ENCODE results near the gene TBL3.
"Not testable (repeated sequence)": the region's sequence is repeated elsewhere in the genome, so short reads cannot be mapped to it uniquely, and the experiment has no call there.

The TBL3 gene

DNA sequence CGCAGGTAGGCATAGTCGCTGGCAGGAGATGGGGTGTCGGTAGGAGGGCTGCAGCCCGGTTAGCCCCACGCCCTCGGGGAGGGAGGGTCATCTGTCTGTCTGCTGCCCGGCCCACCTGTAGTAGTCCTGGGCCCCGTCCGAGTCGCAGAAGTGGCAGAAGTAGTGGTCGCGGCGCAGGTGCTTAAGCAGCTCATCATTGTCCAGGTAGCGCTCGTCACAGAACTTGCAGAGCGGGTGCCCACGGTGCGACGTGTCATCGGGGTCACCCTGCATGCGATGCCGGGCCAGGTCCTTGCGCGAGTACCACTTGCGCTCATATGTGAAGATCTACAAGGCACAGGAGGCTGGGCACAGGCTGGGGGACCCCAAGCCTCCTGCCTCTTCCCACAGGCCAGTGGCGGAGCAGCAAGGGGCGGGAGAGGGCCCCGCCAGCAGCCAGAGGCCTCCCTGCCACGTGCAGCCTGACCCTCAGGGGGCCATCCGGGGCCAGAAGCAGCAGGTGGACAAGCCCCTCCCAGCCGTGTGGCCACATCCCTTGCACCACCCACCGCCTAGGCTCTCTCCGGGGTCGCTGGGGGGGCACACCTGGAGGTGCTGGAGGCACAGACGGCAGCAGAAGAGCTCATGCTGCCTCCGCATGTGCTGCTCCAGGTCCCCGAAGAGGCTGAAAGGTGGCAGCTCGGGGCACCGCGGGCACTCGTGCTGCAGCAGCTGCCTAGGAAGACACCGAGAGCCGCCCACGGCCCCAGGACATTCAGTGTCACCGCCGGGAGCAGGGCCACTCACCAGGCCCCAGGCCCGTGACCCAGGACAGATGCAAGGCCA, 30.8 kb downstream of the TBL3 start:
- DNase-seq = no peak

DNA sequence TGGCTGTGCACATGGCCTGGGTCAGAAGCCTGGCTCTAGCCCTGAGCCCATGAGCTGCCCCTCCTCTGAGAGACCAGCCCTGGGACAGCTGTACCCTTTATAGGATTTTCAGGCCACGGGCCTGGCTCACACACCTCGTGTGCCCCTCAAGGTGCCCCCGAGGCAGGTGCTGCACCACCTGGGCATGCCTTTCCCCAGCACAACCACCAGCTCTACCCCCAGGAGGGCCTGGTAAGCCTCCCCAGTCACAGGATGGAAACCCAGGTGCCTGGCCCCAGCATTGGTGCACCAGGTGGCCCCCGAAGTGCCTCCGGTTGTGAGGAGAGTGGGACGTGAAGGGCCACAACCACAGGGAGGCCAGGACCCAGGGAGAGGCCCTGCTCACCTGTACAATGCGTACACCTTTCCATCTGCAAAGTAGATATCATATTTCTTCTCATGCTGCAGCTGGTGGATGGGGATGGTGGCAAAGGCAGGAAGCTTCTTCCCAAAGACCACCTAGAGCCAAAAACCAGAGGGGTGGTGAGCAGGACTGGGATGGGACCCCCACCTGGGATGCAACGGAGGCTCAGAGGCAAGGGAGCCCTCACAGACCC, 31.5 kb downstream of the TBL3 start:
- DNase-seq = no peak

DNA sequence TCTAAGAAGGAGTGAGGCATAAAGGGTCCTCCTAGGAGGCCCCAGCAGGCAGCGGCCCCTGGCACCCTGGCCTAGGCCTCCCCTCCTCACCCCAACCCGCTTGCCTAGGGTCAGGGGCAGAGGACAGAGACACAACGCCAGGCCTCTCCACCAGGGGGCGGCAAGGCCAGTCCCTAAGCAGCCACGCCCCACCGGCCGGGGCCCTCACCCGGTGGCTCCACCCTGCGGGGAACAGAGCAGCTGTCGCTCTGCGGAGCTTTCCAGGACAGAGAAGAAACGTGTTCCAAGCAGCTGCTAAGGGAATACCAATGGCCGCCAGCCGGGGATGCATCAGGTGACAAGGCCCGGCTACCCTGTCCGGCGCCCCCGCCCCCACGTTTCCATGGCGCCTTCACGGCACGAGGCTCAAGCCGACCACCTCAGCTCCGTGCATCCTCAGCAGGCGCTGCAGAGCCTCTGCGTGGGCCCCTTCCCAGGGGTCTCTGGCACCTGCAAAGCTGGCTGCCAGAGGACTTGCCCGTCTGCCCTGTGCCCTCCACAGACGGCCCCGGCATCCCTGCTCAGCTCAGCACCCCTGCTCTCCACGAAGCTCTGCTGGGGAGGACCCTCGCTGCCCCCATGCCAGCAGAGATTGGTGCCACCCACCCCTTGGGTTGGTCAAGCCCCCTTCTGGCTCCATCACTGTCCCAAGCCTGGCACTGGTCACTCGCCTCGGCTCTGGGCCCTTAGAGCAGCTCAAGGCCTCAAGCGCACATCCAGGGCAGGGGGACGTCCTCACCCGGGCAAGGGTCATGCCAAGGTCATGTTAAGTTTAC, 32.2 kb downstream of the TBL3 start:
- peak; percentile 97 for DNase-seq

DNA sequence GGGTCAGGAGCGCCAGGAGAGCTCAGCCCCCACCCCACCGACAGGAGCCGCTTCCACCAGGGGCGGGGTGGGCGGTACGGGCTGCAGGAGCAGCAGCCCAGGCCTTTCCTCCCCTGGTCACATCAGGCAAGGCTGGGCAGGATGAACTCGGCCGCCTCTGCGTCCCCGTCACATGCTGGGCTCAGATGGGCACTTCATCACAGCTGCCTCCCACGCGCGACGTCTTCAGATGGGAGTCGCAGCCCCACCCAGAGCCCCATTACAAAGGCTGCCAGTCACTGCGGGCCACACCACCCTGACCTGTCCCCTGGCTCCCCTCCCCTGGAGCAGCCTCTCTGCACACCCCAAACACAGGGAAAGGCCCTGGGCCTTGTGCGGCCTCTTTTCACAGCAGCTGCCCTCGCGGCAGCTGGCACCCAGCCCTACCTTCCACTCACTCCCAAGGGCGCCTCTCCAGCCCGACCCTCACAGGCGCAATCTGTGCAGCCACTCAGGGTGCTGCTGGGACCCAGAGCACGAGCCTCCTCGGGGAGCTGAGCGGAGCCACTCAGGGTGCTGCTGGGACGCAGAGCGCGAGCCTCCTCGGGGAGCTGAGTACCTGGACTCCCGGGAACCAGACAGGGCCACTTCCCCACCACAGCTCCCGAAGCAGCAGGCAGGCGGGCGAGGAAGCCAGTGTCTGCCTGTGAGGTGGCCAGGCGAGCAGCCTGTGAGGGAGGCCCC, 33.1 kb downstream of the TBL3 start:
- peak; percentile 45 for DNase-seq

DNA sequence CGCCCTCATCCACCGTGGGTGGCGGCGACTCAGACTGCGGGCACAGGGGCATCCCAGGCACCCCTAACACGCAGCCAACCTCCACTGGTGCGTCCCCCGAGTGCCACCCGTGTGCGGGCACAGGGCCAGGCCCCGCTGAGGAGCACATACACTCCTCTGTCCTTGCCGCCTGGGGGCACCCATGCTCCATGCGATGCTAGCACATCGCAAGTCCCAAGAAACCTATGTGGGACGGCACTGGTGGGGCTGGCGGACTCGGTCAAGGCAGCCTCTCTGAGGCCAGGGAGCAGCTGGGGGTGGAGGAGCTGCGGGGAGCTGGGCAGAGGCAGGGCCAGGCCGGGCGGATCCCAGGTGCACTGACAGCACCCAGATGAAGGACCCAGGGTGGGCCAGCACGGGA, 33.8 kb downstream of the TBL3 start:
- no peak for DNase-seq

DNA sequence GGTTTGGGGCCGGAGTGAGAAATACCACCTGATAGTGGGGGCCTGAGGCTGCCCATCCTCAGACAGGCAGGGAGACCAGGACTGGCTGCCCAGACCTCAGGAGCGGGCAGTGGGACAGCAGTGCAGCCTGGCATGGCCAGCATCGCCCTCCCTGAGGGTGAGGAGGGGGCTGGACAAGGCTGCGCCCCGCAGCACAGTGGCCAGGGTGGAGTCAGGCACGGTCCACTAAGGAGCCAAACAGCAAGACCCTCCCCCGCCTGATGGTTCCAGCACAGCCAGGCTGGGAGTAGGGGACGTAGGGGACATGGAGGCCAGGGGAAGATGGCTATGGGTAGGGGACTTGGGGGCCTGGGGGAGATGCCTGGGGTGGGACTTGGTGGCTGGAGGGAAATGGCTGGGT, 34.5 kb downstream of the TBL3 start:
- no peak for DNase-seq

DNA sequence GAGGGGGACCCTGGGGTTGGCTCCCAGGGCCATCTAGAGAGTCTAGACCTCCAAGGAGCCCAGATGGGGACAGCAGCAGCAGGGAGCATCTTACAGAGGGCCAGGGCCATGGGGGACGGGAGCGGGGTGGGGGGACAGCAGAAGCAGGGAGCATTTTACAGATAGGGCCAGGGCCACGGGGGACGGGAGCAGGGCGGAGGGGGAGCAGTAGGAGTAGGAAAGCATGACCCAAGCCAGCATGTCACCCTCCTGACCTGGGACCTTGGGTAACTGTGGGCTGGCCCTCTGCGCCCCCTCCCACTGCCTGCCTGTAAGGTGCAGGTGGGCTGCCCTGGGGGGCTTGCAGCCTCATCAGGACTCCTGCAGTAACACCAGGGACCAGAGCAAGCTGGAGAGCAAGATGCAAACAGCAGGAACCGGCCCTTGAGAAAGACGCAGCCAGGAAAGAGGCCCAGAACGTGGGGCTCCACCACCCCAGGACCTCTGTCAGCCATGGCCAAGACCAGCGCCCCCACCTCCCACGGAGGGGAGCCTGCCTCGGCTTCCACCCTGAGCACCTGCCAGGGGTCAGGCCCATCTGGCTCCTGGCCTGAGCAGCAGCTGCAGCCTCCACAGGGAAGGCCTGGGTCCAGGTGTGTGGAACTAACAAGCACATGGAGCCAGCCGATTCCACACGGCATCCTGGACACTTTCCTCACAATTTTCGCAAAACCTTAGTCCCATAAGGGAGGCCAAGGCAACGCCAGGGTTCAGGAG, 35.4 kb downstream of the TBL3 start:
- DNase-seq = peak; percentile 25

DNA sequence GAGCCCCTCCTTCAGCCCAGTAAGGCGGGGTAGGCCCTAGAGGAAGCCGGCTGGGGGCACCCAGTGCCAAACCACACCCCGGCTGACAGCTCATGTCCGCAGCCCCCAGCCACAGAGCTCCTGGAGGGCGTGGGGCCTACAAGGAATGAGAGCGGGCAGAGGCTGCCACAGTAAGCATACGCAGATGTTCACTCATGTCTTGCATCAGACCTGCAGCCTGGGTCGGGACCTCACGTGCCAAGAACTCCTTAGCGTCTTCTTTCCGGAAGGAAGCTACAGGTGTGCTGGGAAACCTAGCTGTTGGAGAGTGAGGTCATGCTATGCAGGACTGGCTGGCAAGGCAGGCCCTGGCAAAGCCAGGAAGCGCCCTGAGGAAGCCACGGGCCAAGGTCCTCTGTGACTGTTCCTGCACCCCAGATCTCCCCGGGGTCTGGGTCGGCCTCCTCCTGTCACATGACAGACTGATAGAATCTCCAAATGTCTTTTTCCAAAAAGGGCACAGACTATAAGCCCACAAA, 36.2 kb downstream of the TBL3 start:
- DNase-seq = peak; percentile 88

DNA sequence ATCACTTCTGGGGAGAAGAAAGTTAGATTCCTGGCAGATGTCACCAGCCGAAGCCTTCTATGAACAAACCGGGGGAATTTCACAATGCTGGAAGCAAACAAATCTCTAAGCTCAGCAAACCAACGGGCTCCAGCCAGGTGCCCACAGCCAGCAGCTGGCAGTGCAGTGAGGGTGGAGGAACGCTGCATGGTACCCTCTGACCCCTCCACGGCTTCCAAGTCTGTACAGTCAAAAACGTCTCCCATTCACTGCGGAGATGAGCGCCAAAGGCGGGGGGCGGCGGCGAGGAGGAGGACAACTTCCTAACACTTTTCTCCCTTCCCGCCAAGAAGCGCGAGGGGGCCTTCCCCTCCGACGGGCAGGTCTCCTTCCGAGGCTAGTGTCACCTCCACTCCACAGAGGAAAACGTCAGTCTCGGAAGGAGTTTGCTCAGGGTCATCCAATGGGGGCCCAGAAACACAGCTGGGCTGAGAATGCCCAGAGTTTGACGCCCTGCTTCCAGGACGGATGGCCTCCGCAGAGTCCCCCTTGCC, 36.8 kb downstream of the TBL3 start:
- peak; percentile 62 for DNase-seq

DNA sequence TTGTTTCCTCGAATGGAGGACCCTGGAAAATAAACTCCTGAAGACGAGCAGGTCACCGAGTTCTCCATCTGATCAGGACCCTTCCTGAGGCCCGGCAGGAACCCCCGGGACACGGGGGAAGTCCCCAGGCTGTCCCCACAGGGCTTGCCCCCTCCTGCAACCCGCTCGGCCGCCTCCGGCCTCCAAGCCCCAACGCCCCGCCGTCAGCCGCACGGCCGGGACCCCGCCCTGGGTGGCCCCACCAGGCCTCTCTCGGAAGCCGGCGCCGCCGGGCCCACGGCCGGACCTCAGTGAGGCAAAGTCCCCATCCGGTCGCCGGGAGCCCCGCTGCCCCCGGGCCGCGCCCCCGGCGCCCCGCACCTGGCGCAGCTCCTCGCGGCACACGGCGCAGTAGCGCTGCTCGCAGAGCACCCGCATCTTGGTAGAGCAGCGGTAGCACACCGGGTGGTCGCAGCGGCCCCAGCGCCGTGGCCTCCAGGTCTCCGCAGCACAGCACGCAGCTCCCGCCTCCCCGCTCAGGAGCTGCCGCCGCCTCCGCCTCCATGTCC, 37.4 kb downstream of the TBL3 start:
- peak; percentile 64 for DNase-seq

DNA sequence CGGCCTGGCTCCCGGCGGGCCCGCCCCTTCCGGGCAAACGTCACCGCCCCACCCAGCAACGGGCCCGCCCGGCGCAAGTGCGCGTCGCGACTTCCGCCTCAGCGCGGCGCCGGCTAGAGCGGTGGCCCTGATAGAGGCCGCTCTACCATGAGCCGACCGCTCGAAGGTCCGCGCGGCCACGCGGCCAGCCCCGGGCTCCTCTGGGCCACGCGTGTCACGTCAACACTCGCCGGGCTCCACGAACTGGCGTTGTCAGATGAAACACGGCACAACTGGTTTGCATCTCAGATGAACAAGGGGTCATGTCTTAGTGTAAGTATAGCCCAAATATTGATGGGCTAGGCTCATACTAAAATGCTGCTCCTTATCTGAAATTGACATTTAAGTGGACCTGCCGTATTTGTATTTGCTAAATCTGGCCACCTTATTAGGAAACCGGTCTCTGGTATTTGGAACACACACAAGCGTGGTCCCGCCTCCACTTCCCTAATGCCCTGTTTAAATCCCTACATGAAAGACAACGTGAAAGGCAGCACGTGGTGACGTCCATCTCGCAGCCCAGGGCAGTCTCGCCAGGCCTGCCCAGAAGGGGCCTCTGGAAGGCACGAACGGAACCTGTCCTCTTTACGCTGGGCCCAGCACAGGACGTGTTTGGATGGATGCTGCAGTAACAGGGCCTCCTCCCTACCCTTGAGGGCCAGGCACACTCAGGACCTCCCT, 38.1 kb downstream of the TBL3 start, which contains the start of gene ZNF598:
TSS of gene ZNF598 (minus strand) at position 31 of the 720 bp plus-strand sequence.
- DNase-seq = peak; percentile 95

DNA sequence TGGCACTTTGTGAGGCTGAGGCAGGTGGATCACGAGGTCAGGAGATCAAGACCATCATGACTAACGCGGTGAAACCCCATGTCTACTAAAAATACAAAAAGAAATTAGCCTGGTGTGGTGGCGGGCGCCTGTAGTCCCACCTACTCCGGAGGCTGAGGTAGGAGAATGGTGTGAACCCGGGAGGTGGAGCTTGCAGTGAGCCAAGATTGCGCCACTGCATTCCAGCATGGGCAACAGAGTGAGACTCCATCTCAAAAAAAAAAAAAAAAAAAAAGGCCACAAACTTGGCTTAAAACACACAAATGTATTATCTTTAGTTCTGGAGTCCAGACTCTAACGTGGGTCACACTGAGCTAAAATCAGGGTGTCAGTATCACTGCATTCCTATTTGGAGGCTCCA, 39.9 kb downstream of the TBL3 start:
- DNase-seq = not testable (repeated sequence)

DNA sequence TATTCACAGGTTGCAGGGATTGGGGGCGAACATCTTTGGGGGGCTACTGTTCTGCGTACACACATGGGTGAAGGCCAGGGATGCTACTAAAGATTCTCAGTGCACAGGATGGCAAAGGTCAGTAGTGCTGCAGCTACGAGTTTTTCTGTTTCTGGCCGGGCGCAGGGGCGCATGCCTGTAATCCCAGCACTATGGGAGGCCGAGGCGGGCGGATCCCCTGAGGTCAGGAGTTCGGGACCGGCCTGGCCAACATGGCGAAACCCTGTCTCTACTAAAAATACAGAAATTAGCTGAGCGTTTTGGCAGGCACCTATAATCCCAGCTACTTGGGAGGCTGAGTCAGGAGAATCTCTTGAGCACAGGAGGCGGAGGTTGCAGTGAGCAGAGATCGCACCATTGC, 41.7 kb downstream of the TBL3 start:
- DNase-seq = no peak

DNA sequence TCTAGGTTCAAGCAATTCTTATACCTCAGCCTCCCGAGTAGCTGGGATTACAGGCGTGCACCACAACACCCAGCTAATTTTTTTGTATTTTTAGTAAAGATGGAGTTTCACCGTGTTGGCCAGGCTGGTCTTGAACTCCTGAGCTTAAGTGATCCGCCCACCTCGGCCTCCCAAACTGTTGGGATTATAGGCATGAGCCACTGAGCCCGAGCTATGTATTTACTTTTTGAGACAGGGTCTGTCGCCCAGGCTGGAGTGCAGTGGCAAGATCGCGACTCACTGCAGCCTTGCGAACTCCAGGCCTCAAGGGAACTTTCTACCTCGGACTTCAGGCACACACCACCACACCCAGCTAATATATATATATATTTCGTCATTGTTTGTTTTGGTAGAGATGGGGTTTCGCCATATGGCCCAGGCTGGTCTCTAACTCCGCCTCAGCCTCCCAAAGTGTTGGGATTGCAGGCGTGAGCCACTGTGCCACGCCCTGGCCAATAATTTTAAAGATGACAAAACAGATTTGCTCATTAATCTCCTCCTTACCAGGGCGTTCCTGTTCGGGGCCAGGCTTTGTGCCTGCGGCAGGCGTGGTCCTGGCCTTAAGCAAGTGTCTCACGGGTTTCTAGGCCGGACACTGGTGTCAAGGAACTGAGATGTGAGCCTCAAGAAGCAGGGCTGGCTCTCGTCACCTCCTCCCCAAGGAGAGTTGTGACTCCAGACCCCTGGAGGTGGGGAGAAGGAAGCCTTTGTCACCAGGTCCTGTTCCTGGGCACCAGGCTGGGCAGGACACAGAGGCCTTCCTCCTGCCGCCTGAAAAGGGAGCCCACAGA, 43.5 kb downstream of the TBL3 start:
- no peak for DNase-seq

DNA sequence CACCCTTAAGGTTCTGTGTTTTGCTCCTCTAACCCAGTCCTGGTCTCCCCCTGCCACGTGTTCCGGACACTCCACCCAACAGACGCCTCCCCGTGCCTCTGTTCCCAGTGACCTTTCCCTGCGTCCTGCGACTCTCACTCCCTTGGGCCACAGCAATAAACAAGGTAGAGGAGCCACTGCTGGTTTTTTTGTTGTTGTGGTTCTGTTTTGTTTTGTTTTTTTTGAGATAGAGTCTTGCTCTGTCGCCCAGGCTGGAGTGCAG, 44.0 kb downstream of the TBL3 start:
- DNase-seq = no peak

DNA sequence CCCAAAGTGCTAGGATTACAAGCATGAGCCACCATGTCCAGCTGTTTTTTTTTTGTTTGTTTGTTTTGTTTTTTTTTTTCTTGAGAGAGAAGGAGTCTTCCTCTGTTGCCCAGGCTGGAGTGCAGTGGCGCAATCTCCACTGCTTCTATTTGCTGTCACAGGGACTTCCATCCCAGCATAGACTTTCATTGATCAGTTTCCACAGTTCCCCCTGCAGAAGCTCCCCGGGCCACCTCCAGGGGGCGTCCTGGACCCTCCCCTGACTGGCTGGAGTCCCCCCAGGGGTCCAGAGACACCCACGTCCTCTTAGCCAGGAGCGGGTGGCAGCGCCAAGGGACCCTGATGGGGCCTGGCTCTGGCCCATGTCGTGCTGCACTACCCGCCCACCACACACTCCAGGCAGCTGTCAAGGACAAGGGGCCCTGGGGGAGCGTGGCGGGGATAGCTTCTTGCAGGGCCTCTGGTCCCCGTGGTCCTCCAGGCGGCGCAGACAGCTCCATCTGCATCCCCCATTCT, 44.6 kb downstream of the TBL3 start:
- no peak for DNase-seq

DNA sequence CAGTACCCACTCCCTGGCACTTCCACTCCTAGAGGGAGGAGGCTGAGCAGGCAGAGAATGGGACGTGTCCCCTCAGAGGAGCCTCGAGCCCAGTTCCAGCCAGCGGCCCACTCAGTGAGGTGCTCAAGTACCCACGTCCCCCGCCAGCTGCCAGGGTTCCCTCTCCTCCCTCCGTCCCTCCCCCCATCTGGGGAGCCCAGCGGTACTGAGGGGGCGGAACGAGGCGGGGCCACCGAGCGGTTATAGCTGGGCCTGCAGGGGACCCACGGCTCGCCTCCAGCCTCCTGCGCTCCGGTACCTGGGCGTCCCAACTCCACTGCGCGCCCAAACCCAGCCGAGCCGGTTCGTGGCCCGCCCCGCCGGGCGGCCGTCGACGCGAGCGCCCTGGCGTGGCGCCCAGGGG, 47.7 kb downstream of the TBL3 start, which contains the start of gene NPW:
TSS of gene NPW (plus strand) at position 268 of the 403 bp plus-strand sequence.
- DNase-seq = peak; percentile 49

DNA sequence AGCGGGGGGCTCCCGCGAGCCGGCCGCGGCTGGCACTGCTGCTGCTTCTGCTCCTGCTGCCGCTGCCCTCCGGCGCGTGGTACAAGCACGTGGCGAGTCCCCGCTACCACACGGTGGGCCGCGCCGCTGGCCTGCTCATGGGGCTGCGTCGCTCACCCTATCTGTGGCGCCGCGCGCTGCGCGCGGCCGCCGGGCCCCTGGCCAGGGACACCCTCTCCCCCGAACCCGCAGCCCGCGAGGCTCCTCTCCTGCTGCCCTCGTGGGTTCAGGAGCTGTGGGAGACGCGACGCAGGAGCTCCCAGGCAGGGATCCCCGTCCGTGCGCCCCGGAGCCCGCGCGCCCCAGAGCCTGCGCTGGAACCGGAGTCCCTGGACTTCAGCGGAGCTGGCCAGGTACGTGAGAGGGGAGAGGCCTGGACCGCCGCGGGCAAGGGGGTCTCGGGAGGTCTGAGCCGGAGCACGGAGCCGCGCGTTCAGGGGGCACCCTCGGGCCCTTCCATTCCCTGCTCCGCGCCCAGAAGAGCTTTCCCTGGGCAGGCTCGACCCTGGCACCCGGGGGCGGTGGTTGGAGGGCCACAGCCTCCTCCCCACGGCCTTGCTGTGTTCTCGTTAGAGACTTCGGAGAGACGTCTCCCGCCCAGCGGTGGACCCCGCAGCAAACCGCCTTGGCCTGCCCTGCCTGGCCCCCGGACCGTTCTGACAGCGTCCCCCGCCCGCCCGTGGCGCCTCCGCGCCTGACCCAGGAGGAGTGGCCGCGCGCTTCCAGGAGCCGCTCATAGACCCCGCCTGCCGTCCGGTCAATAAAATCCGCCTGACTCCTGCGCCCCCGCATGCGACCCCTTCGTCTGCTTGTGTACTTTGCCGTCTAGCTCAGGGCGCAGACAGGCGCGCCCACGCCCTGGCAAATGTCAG, 48.3 kb downstream of the TBL3 start:
- DNase-seq = peak; percentile 52

DNA sequence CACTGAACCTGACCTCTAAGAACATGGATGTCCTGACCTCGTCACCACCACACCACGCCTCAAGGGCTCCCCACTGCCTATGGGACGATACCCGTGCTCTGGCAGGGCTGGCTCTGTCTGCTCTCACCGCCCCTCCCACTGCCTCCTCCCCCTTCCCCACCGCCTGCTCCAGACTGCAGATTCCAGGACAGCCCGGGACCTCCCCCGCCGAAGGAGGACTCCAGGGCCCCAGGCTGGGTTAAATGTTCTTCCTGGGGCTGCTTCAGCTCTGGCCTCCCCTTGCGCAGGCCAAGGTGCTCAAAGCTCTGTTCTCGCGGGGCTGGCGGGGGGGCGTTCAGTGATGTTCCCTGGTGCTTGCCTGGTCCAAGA, 50.9 kb downstream of the TBL3 start:
- peak; percentile 68 for DNase-seq

All from DMS53 (cell line).